Umbilical cord (tissue), 2 donors: Measurements from ENCODE around the gene KCND3. TPM values are rescaled to one million over a fixed set of nuclear protein-coding genes. Genes with fewer than 3 reads are reported as not detected.
"Not testable (repeated sequence)": the region's sequence is repeated elsewhere in the genome, so short reads cannot be mapped to it uniquely, and the experiment has no call there.

Source experiments
- DNase-seq: peaks from one replicate; pipeline ENCODE4 v3.0.0-alpha.2; 2015; ENCODE audit warnings: low spot score
- total RNA-seq: library from RNA; depleted of rRNA; stranded (reverse); fragments of >200 nt; gene quantifications from one replicate; pipeline ENCODE4 v1.2.3, GENCODE V29; 2014; ENCODE audit warnings: low replicate concordance; ENCODE audit not compliant: insufficient read depth

The KCND3 gene
- total RNA-seq, 1 donor from 2014 or later = 10.6 TPM

GRCh38 chr1:111745675-111746613 is 243.5 kb downstream of the KCND3 start:
- DNase-seq = no peak

DNA sequence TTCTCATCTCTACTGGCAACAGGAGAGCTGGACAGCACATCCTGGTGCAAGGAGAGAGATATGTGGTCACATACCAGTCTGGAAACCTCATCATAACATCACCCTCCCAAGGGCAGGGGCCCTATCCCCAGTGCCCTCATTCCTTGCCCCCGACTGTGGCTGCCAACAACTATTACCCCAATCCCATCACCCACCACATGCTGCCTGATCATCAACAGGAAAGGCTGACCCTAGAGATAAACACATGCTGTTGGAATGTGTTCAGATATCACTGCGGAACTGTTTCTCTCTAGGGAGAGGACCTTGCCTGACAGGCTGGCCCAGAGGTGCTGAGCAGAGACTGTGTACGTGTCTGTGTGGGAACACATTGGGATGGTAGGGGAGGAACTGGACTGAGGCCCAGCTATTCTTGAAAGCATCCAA is 245.8 kb downstream of the KCND3 start:
- DNase-seq = peak; percentile 18

DNA sequence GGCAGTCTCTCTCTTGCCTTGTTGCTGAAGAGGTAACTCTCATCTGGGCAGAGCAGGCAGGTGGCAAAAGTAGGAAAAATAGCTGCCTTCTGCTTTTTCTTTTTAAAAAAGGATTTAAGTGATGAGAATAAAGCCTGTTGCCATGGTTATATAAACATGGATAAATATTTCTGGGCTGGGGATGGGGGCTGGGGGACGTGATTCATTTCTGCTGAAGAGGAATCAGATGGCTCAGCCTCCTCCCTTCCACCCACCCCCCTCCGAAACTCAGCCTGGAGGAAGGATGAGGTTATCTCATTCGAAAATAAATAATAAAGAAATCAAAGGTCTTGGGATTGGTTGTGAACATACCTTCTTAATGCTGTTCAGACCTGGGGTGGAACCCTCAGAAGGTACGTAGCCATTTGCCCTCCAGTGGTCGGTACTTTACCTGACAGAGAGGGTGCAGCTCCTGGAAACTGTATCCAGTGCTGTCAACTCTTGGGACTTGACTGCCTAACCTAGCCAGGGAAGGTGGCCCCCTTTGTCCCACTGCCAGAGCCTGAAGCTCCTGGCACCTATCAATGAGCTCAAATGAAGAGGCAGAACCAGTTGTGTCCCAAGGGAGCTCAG is 246.4 kb downstream of the KCND3 start:
- DNase-seq = no peak

DNA sequence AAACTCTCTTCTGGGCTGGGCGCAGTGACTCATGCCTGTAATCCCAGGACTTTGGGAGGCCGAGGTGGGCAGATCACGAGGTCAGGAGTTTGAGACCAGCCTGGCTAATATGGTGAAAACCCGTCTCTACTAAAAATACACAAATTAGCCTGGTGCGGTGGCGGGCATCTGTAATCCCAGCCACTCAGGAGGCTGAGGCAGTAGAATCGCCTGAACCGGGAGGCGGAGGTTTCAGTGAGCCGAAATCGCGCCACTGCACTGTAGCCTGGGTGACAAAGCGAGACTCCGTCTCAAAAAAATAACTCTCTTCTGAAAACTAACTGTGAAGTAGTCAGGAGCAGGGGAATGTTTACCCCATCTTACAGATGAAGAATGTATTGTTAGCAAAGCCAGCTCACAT is 247.2 kb downstream of the KCND3 start:
- DNase-seq = not testable (repeated sequence)

- DNase-seq = peak; percentile 57
Observed at GRCh38 chr1:111739925-111740765, 249.3 kb downstream of the KCND3 start.

DNA sequence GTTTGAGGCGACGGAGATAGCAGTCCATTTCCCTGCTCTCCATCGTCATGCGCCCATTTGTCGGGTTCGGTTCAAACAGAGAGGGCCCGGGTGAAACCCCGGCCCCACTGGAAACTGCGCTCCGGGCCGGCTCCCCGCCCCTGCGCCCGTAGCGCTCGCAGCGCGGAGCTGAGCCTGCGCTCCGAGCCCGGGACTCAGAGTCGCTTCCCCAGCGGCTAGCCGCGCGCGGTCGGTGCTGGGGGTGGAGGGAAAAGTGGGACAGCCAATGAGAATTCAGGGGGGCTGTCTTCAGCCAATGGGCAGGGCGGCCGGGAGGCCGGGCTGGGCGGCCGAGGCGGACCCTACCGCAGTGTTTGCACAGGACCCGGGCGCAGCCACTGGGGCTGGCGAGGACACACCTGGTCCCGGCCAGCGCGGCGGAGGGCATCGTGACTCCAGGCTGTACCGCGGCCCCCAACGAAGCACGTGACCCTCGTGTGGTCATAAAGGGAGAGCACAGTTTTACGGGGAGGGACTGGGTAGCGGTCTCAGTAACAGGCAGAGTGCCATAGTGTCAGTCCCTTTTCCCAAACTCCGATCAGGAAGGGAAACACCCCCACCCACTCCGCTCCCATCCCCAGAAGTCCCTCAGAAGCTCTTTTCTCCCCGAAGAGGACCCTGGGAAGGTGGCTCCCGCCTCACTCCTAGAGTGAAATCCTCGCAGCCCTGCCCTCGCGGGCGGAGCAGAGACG is 250.1 kb downstream of the KCND3 start, which contains the start of gene INKA2:
Gene INKA2 (minus strand): TSS at position 202 of the 731 bp plus-strand sequence. CDS start 153 bp downstream, at position 49.
- peak; percentile 92 for DNase-seq

DNA sequence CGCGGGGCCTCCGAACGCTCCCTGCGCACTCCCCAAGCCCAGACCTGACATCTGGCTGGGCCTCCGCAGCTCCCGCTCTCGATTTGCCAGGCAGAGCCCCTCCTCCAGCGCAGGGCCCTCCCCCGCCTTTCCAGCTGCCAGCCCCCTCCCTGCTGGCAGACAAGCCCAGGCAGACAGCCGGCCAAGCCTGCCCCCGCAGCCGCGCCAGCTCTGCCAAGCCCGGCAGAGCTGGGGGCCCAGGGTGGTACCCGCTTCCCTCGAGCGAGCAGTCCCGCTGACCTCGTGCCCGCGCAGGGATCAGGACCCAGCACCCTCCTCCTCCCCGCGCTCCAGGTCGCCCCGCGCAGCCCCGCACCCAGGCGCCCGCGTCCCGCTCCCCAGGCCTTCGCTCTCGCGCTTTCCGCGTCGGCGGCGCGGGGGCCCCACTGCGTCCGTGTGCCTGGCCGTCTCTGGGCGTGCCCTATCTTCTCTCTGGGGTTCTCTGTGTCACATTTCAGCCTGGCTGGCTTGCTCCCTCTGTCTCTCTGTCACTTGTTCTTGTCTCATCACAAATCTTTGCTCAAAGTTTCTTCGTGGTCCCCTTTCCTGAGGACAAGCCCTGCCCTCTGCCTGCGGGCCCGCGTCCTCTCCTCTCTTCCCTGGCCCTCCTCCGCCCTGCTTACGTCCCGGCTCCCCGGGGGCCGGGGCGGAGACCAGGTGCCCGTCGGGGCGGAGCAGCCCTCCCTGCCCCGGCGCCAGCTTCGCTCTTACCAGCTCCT is 250.9 kb downstream of the KCND3 start:
- peak; percentile 88 for DNase-seq

DNA sequence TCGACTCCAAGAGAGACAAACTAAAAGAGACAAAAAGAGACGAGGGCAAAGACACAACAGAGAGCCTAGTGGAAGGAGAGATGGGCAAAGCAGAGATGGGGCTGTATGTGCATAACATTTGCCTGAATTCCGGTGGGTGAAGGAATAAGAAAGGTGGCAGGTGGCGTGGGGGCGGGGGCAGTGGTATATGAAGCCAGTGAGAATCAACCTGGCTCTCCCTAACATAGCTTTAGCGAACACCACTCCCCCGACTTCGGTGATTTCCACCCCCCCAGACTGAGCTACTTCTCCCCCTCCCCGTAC is 251.4 kb downstream of the KCND3 start:
- no peak for DNase-seq

DNA sequence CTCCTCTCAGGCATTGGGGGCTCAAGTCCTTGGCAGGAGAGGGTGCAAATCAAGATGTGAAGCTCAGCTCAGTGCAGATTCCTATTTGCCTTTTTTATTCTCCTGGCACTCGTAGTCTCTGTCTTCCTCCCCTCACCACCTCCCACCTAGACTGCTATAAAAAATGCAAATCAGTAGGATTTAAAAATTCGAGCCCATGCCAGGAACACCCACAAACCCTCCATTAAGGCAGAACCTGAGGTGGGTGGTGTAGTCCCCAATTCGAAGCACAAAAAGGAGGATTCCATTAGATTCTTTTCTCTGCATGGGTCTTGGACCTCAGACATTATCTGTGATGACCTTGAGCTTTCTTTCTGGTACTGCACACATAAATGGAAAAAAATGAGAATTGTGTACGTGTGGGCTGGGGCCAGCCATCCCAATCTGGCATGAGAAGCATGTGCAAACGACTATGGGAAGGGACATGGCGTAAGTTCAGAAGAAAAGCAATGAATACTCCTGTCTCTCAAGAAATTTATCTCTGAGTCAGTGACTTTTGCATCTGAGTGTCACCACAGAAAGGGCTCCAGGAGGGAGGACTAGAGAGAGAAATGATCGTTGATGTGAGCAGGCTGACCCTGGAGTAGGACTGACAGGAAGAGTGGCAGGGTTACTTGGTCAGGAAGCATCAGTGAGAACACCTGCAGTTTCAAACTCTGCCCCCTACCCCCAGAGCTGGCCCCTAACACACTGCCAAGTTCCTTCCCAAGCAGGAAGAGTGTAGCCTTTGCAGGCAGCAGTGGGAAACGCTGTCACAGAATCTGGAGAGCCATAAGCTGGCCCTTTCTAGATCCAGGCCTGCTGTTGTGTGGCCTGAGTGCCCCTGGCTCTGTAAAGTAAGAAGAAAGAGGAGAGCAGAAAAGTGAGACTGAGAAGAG is 252.0 kb downstream of the KCND3 start:
- no peak for DNase-seq

DNA sequence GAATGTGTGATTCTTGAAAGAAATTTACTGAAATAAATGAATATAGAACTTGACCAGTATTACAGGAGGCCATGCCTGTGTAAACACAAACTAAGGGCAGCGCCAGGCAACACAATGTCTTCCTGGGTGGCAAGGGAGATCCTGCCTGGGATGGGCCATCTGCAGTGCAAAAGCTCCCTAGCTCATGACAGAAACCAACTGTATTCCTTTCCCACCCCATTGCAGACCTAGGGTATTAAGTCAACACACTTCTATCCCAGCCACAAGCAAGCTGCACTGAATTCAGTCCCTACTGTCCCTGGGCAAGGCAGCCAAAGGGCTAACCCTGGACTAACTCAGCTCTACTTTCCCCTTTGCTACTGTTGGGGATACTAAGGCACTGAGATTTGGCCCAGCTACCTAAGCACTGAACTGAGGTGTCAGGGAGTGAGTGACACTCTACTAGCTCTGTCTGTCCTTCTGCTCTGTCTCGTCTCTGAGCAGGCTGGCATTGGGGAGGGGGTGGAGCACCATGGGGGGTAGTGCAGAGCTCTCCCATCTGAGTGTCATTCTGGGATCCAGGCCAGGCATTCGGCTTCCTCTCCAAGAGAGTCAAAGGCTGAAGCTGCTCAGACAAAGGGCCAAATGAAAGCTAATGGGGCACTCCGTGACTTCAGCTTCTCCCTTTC is 252.8 kb downstream of the KCND3 start:
- DNase-seq = no peak

DNA sequence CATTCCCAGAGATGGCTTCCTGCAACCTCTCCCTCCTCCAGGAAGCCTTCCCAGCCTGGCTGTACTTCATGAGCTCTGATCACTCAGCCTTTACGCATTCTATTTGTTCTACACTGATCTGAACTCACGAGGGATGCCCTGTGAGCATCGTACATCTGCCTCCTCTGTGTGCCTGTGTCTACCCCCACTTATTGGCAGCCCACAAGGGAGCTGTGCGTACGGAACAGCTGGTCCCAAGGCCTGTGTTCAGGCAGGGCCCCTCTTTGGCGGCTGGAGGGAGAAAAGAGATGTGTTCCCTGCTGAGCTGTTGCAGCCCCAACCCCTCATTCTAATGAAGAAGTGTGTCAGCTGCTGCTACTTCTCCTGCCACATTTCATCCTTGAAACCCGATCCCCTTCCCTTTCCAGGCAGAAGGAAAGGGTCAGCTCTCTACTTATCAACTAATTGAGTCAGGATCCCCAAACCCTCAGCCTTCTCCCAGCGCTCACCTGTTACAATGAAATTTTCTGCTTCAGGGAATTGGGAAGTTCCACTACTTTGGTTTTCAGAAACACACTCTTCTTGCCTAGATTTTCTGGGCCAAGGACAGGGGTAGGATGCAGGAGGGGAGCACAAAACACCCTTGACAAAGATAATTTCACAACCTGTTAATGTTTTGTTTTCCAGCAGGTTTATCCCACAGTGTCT is 253.5 kb downstream of the KCND3 start:
- DNase-seq = no peak

- no peak for DNase-seq
Observed at GRCh38 chr1:111735321-111735720, 254.1 kb downstream of the KCND3 start.

- no peak for DNase-seq
Observed at GRCh38 chr1:111734856-111735255, 254.6 kb downstream of the KCND3 start.

GRCh38 chr1:111734426-111734825 is 255.0 kb downstream of the KCND3 start:
- no peak for DNase-seq

DNA sequence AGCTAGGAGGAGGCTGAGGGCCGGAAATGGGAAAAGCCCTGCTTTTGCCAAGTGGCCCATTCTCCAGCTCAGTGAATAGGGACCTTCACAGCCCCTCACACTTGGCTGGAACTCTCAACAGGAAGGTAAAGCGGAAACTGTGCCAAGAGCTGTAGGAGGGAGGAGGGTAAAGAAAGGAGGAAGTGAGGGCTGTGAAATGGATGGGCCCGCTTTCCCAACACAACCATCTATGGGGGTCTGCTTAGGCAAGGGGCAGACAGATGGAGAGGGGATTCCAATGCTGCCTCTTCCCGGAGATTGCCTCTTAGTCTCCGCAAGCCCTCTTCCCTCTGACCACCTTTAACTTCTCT is 255.5 kb downstream of the KCND3 start:
- no peak for DNase-seq

- peak; percentile 62 for DNase-seq
Observed at GRCh38 chr1:111733183-111733991, 256.1 kb downstream of the KCND3 start.

DNA sequence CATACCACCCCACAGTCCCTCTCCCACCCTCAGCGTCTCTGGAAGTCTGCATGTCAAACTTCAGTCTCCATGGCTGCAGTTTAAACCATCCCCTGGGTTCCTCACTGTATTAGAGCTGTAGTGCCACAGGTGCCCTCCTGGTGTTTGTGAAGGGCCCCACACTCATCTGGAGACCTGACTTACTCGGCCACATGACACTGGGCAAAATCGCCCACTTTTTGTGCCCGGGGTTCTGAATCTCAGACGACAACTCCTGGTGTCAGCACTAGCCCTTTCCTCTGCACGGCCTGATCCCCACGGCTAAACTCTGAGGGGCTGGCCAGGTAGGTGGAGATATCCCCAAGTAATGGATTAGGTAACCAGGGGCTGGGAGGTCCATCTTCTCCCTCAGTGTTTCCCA is 256.8 kb downstream of the KCND3 start:
- DNase-seq = no peak

- DNase-seq = no peak
Observed at GRCh38 chr1:111731956-111732355, 257.5 kb downstream of the KCND3 start.
